Measurements from ENCODE around the gene TMPRSS6. TPM values are rescaled to one million over a fixed set of nuclear protein-coding genes. Genes with fewer than 3 reads are reported as not detected.

TMPRSS6 gene
- total and polyA plus RNA-seq, 2 of the 13 experiments (the other 11 are each of a cell fraction or from before 2014, with no cell fraction given), result 4.2 to 4.8 TPM

DNA sequence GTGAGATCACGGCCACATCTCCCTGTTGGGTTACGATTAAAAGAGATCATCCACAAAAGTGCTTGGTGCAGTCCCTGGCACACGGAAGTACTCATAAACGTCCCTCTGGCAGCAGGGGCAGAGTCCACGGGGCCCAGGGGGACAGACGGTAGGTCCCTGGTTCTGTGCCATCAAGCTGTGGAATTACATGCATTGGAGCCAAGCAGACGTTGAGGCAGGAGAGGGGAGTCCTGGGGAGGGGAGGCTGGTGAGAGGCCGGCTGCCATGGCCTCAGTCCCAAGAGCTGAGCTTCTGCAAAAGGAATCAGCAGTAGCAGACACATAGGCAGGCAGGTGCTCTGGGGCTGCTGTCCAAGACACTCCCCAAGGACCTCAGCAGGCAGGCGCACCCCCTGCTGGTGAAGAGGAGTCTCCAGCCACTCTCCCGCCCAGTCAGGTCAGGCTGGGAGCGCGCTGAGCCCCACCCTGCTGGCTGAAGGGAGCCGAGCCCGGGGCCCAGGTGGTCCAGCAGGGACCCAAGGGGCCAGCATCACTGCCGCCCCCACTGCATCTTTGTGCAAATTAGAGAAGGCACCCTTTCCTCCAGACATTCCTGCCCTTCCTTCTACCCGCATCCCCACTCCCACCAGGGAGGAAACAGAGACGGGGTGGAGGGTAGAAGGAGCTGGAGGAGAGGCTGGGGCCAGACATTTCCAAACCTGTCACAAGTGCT lies 65.5 kb downstream of the TMPRSS6 start (continued):
- TF ChIP-seq, protein P1, sequence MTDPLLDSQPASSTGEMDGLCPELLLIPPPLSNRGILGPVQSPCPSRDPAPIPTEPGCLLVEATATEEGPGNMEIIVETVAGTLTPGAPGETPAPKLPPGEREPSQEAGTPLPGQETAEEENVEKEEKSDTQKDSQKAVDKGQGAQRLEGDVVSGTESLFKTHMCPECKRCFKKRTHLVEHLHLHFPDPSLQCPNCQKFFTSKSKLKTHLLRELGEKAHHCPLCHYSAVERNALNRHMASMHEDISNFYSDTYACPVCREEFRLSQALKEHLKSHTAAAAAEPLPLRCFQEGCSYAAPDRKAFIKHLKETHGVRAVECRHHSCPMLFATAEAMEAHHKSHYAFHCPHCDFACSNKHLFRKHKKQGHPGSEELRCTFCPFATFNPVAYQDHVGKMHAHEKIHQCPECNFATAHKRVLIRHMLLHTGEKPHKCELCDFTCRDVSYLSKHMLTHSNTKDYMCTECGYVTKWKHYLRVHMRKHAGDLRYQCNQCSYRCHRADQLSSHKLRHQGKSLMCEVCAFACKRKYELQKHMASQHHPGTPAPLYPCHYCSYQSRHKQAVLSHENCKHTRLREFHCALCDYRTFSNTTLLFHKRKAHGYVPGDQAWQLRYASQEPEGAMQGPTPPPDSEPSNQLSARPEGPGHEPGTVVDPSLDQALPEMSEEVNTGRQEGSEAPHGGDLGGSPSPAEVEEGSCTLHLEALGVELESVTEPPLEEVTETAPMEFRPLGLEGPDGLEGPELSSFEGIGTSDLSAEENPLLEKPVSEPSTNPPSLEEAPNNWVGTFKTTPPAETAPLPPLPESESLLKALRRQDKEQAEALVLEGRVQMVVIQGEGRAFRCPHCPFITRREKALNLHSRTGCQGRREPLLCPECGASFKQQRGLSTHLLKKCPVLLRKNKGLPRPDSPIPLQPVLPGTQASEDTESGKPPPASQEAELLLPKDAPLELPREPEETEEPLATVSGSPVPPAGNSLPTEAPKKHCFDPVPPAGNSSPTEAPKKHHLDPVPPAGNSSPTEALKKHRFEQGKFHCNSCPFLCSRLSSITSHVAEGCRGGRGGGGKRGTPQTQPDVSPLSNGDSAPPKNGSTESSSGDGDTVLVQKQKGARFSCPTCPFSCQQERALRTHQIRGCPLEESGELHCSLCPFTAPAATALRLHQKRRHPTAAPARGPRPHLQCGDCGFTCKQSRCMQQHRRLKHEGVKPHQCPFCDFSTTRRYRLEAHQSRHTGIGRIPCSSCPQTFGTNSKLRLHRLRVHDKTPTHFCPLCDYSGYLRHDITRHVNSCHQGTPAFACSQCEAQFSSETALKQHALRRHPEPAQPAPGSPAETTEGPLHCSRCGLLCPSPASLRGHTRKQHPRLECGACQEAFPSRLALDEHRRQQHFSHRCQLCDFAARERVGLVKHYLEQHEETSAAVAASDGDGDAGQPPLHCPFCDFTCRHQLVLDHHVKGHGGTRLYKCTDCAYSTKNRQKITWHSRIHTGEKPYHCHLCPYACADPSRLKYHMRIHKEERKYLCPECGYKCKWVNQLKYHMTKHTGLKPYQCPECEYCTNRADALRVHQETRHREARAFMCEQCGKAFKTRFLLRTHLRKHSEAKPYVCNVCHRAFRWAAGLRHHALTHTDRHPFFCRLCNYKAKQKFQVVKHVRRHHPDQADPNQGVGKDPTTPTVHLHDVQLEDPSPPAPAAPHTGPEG (CRISPR knock-in tag; IDR thresholded peaks at IDR 0.05), result no peak
- TF ChIP-seq, protein P2, sequence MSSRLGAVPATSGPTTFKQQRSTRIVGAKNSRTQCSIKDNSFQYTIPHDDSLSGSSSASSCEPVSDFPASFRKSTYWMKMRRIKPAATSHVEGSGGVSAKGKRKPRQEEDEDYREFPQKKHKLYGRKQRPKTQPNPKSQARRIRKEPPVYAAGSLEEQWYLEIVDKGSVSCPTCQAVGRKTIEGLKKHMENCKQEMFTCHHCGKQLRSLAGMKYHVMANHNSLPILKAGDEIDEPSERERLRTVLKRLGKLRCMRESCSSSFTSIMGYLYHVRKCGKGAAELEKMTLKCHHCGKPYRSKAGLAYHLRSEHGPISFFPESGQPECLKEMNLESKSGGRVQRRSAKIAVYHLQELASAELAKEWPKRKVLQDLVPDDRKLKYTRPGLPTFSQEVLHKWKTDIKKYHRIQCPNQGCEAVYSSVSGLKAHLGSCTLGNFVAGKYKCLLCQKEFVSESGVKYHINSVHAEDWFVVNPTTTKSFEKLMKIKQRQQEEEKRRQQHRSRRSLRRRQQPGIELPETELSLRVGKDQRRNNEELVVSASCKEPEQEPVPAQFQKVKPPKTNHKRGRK (CRISPR knock-in tag; IDR thresholded peaks at IDR 0.05), result no peak; the same call in 1 of the 2 replicates
- TF ChIP-seq EEA1 (CRISPR knock-in tag; IDR thresholded peaks at IDR 0.05; ENCODE audit: borderline replicate concordance) (no peak), HHEX (CRISPR knock-in tag; IDR thresholded peaks at IDR 0.05) (no peak), MAF1 (CRISPR knock-in tag; IDR thresholded peaks at IDR 0.05; ENCODE audit: borderline replicate concordance) (no peak), TP53 (CRISPR knock-in tag; conservative IDR thresholded peaks at IDR 0.05) (no peak), ZNF160 (CRISPR knock-in tag; IDR thresholded peaks at IDR 0.05) (no peak; the same call in 1 of the 2 replicates), ZNF644 (CRISPR knock-in tag; IDR thresholded peaks at IDR 0.05; ENCODE audit: low read depth) (no peak), ZNF180 (CRISPR knock-in tag; IDR thresholded peaks at IDR 0.05; ENCODE audit: borderline replicate concordance, low read depth) (no peak), CHD4 (IDR thresholded peaks at IDR 0.05; ENCODE audit: borderline replicate concordance, low read length) (no peak)
- TF ChIP-seq, protein P3, sequence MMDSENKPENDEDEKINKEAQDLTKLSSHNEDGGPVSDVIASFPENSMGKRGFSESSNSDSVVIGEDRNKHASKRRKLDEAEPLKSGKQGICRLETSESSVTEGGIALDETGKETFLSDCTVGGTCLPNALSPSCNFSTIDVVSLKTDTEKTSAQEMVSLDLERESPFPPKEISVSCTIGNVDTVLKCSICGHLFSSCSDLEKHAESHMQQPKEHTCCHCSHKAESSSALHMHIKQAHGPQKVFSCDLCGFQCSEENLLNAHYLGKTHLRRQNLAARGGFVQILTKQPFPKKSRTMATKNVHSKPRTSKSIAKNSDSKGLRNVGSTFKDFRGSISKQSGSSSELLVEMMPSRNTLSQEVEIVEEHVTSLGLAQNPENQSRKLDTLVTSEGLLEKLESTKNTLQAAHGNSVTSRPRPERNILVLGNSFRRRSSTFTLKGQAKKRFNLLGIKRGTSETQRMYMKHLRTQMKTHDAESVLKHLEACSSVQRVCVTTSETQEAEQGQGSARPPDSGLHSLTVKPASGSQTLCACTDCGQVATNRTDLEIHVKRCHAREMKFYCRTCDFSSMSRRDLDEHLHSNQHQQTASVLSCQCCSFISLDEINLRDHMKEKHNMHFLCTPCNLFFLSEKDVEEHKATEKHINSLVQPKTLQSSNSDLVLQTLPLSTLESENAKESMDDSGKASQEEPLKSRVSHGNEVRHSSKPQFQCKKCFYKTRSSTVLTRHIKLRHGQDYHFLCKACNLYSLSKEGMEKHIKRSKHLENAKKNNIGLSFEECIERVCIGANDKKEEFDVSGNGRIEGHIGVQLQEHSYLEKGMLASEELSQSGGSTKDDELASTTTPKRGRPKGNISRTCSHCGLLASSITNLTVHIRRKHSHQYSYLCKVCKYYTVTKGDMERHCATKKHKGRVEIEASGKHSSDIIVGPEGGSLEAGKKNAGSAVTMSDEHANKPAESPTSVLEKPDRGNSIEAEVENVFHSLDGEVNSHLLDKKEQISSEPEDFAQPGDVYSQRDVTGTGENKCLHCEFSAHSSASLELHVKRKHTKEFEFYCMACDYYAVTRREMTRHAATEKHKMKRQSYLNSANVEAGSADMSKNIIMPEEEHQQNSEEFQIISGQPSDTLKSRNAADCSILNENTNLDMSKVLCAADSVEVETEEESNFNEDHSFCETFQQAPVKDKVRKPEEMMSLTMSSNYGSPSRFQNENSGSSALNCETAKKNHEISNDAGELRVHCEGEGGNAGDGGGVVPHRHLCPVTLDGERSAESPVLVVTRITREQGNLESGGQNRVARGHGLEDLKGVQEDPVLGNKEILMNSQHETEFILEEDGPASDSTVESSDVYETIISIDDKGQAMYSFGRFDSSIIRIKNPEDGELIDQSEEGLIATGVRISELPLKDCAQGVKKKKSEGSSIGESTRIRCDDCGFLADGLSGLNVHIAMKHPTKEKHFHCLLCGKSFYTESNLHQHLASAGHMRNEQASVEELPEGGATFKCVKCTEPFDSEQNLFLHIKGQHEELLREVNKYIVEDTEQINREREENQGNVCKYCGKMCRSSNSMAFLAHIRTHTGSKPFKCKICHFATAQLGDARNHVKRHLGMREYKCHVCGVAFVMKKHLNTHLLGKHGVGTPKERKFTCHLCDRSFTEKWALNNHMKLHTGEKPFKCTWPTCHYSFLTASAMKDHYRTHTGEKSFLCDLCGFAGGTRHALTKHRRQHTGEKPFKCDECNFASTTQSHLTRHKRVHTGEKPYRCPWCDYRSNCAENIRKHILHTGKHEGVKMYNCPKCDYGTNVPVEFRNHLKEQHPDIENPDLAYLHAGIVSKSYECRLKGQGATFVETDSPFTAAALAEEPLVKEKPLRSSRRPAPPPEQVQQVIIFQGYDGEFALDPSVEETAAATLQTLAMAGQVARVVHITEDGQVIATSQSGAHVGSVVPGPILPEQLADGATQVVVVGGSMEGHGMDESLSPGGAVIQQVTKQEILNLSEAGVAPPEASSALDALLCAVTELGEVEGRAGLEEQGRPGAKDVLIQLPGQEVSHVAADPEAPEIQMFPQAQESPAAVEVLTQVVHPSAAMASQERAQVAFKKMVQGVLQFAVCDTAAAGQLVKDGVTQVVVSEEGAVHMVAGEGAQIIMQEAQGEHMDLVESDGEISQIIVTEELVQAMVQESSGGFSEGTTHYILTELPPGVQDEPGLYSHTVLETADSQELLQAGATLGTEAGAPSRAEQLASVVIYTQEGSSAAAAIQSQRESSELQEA (CRISPR knock-in tag; IDR thresholded peaks at IDR 0.05; ENCODE audit: not compliant biosample characterization), result no peak
